Measurements from ENCODE around the gene USF3. TPM values are rescaled to one million over a fixed set of nuclear protein-coding genes. Genes with fewer than 3 reads are reported as not detected.

Gene USF3
- total RNA-seq, 2 experiments from 2014 or later = 11.7 to 18.1 TPM

GRCh38 chr3:113602836-113603235 is 93.6 kb downstream of the USF3 start:
- Histone ChIP-seq H3K9me3 (ENCODE audit: low read length) (no peaks in the 10 kb centered on the region), H3K27ac (ENCODE audit: low read depth, low read length, poor library complexity, severe bottlenecking) (no peak overlapping the region), H3K4me2 (ENCODE audit: low read length) (no peak overlapping the region), H3K36me3 (ENCODE audit: insufficient read depth, low read length) (no peaks in the 10 kb centered on the region), H2AFZ (ENCODE audit: low read length) (no peak overlapping the region), H4K20me1 (ENCODE audit: insufficient read depth, low read length) (no peaks in the 10 kb centered on the region), H3K79me2 (ENCODE audit: insufficient read depth, low read depth, low read length) (no peaks in the 10 kb centered on the region), H3K4me3 (ENCODE audit: low read depth, low read length, poor library complexity, severe bottlenecking) (no peak overlapping the region), H3K4me1 (ENCODE audit: insufficient read depth, low read length, poor library complexity, severe bottlenecking) (peaks cover 20% of the 10 kb centered on the region), H3K9me2 (ENCODE audit: insufficient read depth, low read length) (no peaks in the 10 kb centered on the region)
- ChIA-PET CTCF (ENCODE audit: unreplicated experiment) (no interaction called here), POLR2A (interaction anchor here (0.6 to 1.0 kb wide), 3 partner anchors 14 to 874 kb away, joined by 3 to 6 read pairs (median 3); no protein-coding TSS in a partner anchor)
- no TSS peak for BruUV-seq (replicated peaks)
- no peak for DNase-seq (ENCODE audit: low spot score)
- intact Hi-C loops (cut with micrococcal nuclease; ENCODE audit: unreplicated experiment) = no loop called here
- TF ChIP-seq EZH2phosphoT487 (IDR thresholded peaks at IDR 0.05; ENCODE audit: borderline replicate concordance, low read depth, low read length) (no peak), CTCF (conservative IDR thresholded peaks at IDR 0.05; ENCODE audit: low read length) (no peak)

- BruUV-seq (replicated peaks) = no TSS peak
- Histone ChIP-seq H3K36me3 (ENCODE audit: insufficient read depth, low read length) (no peaks in the 10 kb centered on the region), H3K79me2 (ENCODE audit: insufficient read depth, low read depth, low read length) (no peaks in the 10 kb centered on the region), H4K20me1 (ENCODE audit: insufficient read depth, low read length) (no peaks in the 10 kb centered on the region), H3K4me1 (ENCODE audit: insufficient read depth, low read length, poor library complexity, severe bottlenecking) (peaks cover 15% of the 10 kb centered on the region), H3K9me2 (ENCODE audit: insufficient read depth, low read length) (no peaks in the 10 kb centered on the region), H3K4me2 (ENCODE audit: low read length) (no peak overlapping the region), H3K9me3 (ENCODE audit: low read length) (no peaks in the 10 kb centered on the region), H3K4me3 (ENCODE audit: low read depth, low read length, poor library complexity, severe bottlenecking) (no peak overlapping the region), H2AFZ (ENCODE audit: low read length) (no peak overlapping the region), H3K27ac (ENCODE audit: low read depth, low read length, poor library complexity, severe bottlenecking) (no peak overlapping the region)
- POLR2A ChIA-PET = interaction anchor here (0.5 to 1.0 kb wide), 3 partner anchors 14 to 174 kb away, joined by 3 read pairs; no protein-coding TSS in a partner anchor
- CTCF ChIA-PET (ENCODE audit: unreplicated experiment) = no interaction called here
- DNase-seq (ENCODE audit: low spot score) = no peak
- intact Hi-C loops (cut with micrococcal nuclease; ENCODE audit: unreplicated experiment) = no loop called here
- TF ChIP-seq CTCF (conservative IDR thresholded peaks at IDR 0.05; ENCODE audit: low read length) = no peak
- TF ChIP-seq EZH2phosphoT487 (IDR thresholded peaks at IDR 0.05; ENCODE audit: borderline replicate concordance, low read depth, low read length) = no peak
Observed at GRCh38 chr3:113602256-113602655, 94.2 kb downstream of the USF3 start.

- Histone ChIP-seq H3K4me3 (ENCODE audit: low read depth, low read length, poor library complexity, severe bottlenecking) (no peak overlapping the region), H3K27ac (ENCODE audit: low read depth, low read length, poor library complexity, severe bottlenecking) (no peak overlapping the region), H3K4me1 (ENCODE audit: insufficient read depth, low read length, poor library complexity, severe bottlenecking) (peaks cover 4% of the 10 kb centered on the region), H3K4me2 (ENCODE audit: low read length) (no peak overlapping the region), H2AFZ (ENCODE audit: low read length) (no peak overlapping the region), H3K9me3 (ENCODE audit: low read length) (no peaks in the 10 kb centered on the region), H3K79me2 (ENCODE audit: insufficient read depth, low read depth, low read length) (no peaks in the 10 kb centered on the region), H3K36me3 (ENCODE audit: insufficient read depth, low read length) (no peaks in the 10 kb centered on the region), H4K20me1 (ENCODE audit: insufficient read depth, low read length) (no peaks in the 10 kb centered on the region), H3K9me2 (ENCODE audit: insufficient read depth, low read length) (no peaks in the 10 kb centered on the region)
- ChIA-PET CTCF (ENCODE audit: unreplicated experiment) (no interaction called here), POLR2A (interaction anchor here (0.7 to 1.4 kb wide), 3 partner anchors 12 to 104 kb away, joined by 3 to 5 read pairs (median 3); no protein-coding TSS in a partner anchor)
- DNase-seq (ENCODE audit: low spot score) = no peak
- no TSS peak for BruUV-seq (replicated peaks)
- intact Hi-C loops (cut with micrococcal nuclease; ENCODE audit: unreplicated experiment) = no loop called here
- TF ChIP-seq EZH2phosphoT487 (IDR thresholded peaks at IDR 0.05; ENCODE audit: borderline replicate concordance, low read depth, low read length) (no peak), CTCF (conservative IDR thresholded peaks at IDR 0.05; ENCODE audit: low read length) (no peak)
Observed at GRCh38 chr3:113601240-113601639, 95.2 kb downstream of the USF3 start.

Measured in OCI-LY7 (cell line).